PC-3 (cell line): ENCODE results near the gene CAMTA1. TPM values are rescaled to one million over a fixed set of nuclear protein-coding genes. Genes with fewer than 3 reads are reported as not detected.

Experiments used
- ATAC-seq: fragments of 200-7000 bp; cut with Tn5 transposase; 2 replicates; pipeline ENCODE4 v1.9.1; 2020; ENCODE audit warnings: mild to moderate bottlenecking, moderate library complexity
- BruUV-seq: library from RNA; stranded (reverse); fragments of 400-500 nt; replicated peaks from 2 replicates; lab custom pipeline; 2021; lab: Mats Ljungman, UMichigan
- CTCF ChIA-PET: fragments of 300-600 bp; sonication (Branson Sonifier 250); formaldehyde crosslinking; loops from one replicate; lab custom pipeline; 2022; ENCODE audit warnings: antibody characterized with exemption; lab: Charles Lee
- POLR2A ChIA-PET: fragments of 300-600 bp; sonication (Branson Sonifier 250); formaldehyde crosslinking; loops from one replicate; lab custom pipeline; 2022; ENCODE audit warnings: antibody characterized with exemption; ENCODE audit not compliant: unreplicated experiment; lab: Charles Lee
- DNase-seq: peaks from one replicate; pipeline ENCODE4 v3.0.0-alpha.2; 2015
- H2AFZ ChIP-seq: fragments of 300-600 bp; sonication (generic); 2 replicates; pipeline ENCODE4 v1.6.0; 2016; ENCODE audit warnings: antibody characterized with exemption, low read length
- H3F3A ChIP-seq: fragments of 300-600 bp; sonication (generic); one replicate; pipeline ENCODE4 v1.6.0; 2017; ENCODE audit warnings: antibody characterized with exemption, low read length, control low read depth, mild to moderate bottlenecking; ENCODE audit not compliant: unreplicated experiment
- H3K27ac ChIP-seq: fragments of 300-600 bp; sonication (generic); 2 replicates; pipeline ENCODE4 v1.5.1; 2016; ENCODE audit warnings: mild to moderate bottlenecking, low read length
- H3K27me3 ChIP-seq: fragments of 300-600 bp; sonication (generic); 2 replicates; pipeline ENCODE4 v1.6.1; 2016; ENCODE audit warnings: low read length, mixed read lengths
- H3K36me3 ChIP-seq: fragments of 300-600 bp; sonication (generic); 2 replicates; pipeline ENCODE4 v1.6.1; 2016; ENCODE audit warnings: low read depth, mixed run types, low read length, mixed read lengths
- H3K4me1 ChIP-seq: fragments of 300-600 bp; sonication (generic); 2 replicates; pipeline ENCODE4 v1.5.1; 2016; ENCODE audit warnings: low read length; ENCODE audit not compliant: insufficient read depth
- H3K4me2 ChIP-seq: fragments of 300-600 bp; sonication (generic); 2 replicates; pipeline ENCODE4 v1.6.0; 2016; ENCODE audit warnings: low read length
- H3K4me3 ChIP-seq: fragments of 300-600 bp; sonication (generic); 2 replicates; pipeline ENCODE4 v1.5.1; 2016; ENCODE audit warnings: mild to moderate bottlenecking, low read length, mixed read lengths
- H3K79me2 ChIP-seq: fragments of 300-600 bp; sonication (generic); 2 replicates; pipeline ENCODE4 v1.6.1; 2017; ENCODE audit warnings: low read length, mixed read lengths
- H3K9ac ChIP-seq: fragments of 300-600 bp; sonication (generic); 2 replicates; pipeline ENCODE4 v1.6.0; 2016; ENCODE audit warnings: mild to moderate bottlenecking, low read length
- H3K9me2 ChIP-seq: fragments of 300-600 bp; sonication (generic); replicated peaks from 2 replicates; pipeline ENCODE4 v1.6.1; 2016; ENCODE audit warnings: mixed run types, low read length, mixed read lengths
- H3K9me3 ChIP-seq: fragments of 300-600 bp; sonication (generic); 2 replicates; pipeline ENCODE4 v1.6.1; 2016; ENCODE audit warnings: low read length, mixed read lengths
- H4K20me1 ChIP-seq: fragments of 300-600 bp; sonication (generic); 2 replicates; pipeline ENCODE4 v1.6.1; 2016; ENCODE audit warnings: low read length, mixed read lengths
- CTCF ChIP-seq: fragments of 300-600 bp; sonication (generic); conservative IDR thresholded peaks from 2 replicates; pipeline ENCODE4 v1.5.1; 2017; ENCODE audit warnings: antibody characterized with exemption, low read depth, mild to moderate bottlenecking, low read length
- EZH2 ChIP-seq: fragments of 300-600 bp; sonication (generic); IDR thresholded peaks from one replicate; pipeline ENCODE4 v1.6.1; 2017; ENCODE audit warnings: antibody characterized with exemption, mild to moderate bottlenecking, low read length; ENCODE audit not compliant: unreplicated experiment
- EZH2phosphoT487 ChIP-seq: fragments of 300-600 bp; sonication (generic); IDR thresholded peaks from 2 replicates; pipeline ENCODE4 v1.6.1; 2018; ENCODE audit warnings: mild to moderate bottlenecking, antibody characterized with exemption, low read length, borderline replicate concordance
- intact Hi-C: fragments of 100-400 bp; cut with micrococcal nuclease; formaldehyde crosslinking; loops from 2 replicates; pipeline ENCODE4 v1.9.0; 2023
- total RNA-seq: library from RNA; depleted of rRNA; stranded (reverse); fragments of >200 nt; gene quantifications from 2 replicates; pipeline ENCODE4 v1.2.3, GENCODE V29; 2014

Gene CAMTA1
- total RNA-seq, 1 experiment from 2014 or later, result 40.8 TPM

- Histone ChIP-seq H4K20me1 (no peaks in the 10 kb centered on the region), H3K79me2 (no peaks in the 10 kb centered on the region), H3K9me2 (no peaks in the 10 kb centered on the region), H3K4me3 (no peak overlapping the region), H3K9me3 (no peaks in the 10 kb centered on the region), H3F3A (no peaks in the 10 kb centered on the region), H3K27ac (no peak overlapping the region), H3K9ac (no peak overlapping the region), H3K4me2 (no peak overlapping the region), H2AFZ (no peak overlapping the region), H3K27me3 (peaks cover 67% of the 10 kb centered on the region), H3K4me1 (no peaks in the 10 kb centered on the region), H3K36me3 (no peaks in the 10 kb centered on the region)
- no peak for DNase-seq
- ChIA-PET CTCF (no interaction called here), POLR2A (no interaction called here)
- no peak for TF ChIP-seq EZH2phosphoT487
- no peak for TF ChIP-seq CTCF
- TF ChIP-seq EZH2, result no peak
- no peak for ATAC-seq
- intact Hi-C loops, result no loop called here
- BruUV-seq, result no TSS peak
Observed at GRCh38 chr1:7171168-7171567, 385.9 kb downstream of the CAMTA1 start.

- no peak for TF ChIP-seq EZH2phosphoT487
- no peak for TF ChIP-seq CTCF
- TF ChIP-seq EZH2, result no peak
- no TSS peak for BruUV-seq
- no peak overlapping the region for H3K4me3 ChIP-seq
- DNase-seq (no peak), ATAC-seq (no peak)
- no peaks in the 10 kb centered on the region for H3K9me3 ChIP-seq
- intact Hi-C loops, result no loop called here
- H3K4me1 ChIP-seq, result no peaks in the 10 kb centered on the region
- no peaks in the 10 kb centered on the region for H4K20me1 ChIP-seq
- H2AFZ ChIP-seq, result no peak overlapping the region
- no peak overlapping the region for H3K27ac ChIP-seq
- H3K27me3 ChIP-seq, result peaks cover 64% of the 10 kb centered on the region
- H3K36me3 ChIP-seq, result no peaks in the 10 kb centered on the region
- no peak overlapping the region for H3K4me2 ChIP-seq
- no peak overlapping the region for H3K9ac ChIP-seq
- H3F3A ChIP-seq, result no peaks in the 10 kb centered on the region
- H3K9me2 ChIP-seq, result no peaks in the 10 kb centered on the region
- CTCF ChIA-PET, result no interaction called here
- POLR2A ChIA-PET, result no interaction called here
- no peaks in the 10 kb centered on the region for H3K79me2 ChIP-seq
Observed at GRCh38 chr1:7171574-7171973, 386.3 kb downstream of the CAMTA1 start.

GRCh38 chr1:7172804-7173203, 387.6 kb downstream of the CAMTA1 start:
- Histone ChIP-seq H2AFZ (no peak overlapping the region), H3K9me3 (no peaks in the 10 kb centered on the region), H3K9me2 (no peaks in the 10 kb centered on the region), H3K79me2 (no peaks in the 10 kb centered on the region), H3K4me3 (no peak overlapping the region), H3K27ac (no peak overlapping the region), H3F3A (no peaks in the 10 kb centered on the region), H3K27me3 (peaks cover 63% of the 10 kb centered on the region), H3K4me1 (no peaks in the 10 kb centered on the region), H3K36me3 (no peaks in the 10 kb centered on the region), H3K9ac (no peak overlapping the region), H3K4me2 (no peak overlapping the region), H4K20me1 (no peaks in the 10 kb centered on the region)
- ATAC-seq (no peak), DNase-seq (no peak)
- intact Hi-C loops, result no loop called here
- TF ChIP-seq CTCF, result no peak
- no peak for TF ChIP-seq EZH2phosphoT487
- TF ChIP-seq EZH2, result no peak
- POLR2A ChIA-PET, result no interaction called here
- CTCF ChIA-PET, result interaction anchor here (0.6 kb wide), 1 partner anchor 35 kb away, joined by 5 read pairs; no protein-coding TSS in a partner anchor
- no TSS peak for BruUV-seq
